HL-60 (cell line): ENCODE measurements around the gene CD4.

Source experiments
- GABPA ChIP-seq: IDR thresholded peaks from 2 replicates; pipeline ENCODE4 v1.6.1; 2012; ENCODE audit warnings: low read depth
- POLR2AphosphoS5 ChIP-seq: IDR thresholded peaks from 2 replicates; pipeline ENCODE4 v1.6.1; 2012; ENCODE audit warnings: low read depth
- TF ChIP-seq, protein P1 (sequence below): IDR thresholded peaks from one replicate; pipeline ENCODE4 v1.5.1; 2011; ENCODE audit warnings: low read length, control low read depth, inconsistent platforms; ENCODE audit not compliant: insufficient read depth
- TF ChIP-seq, protein P2 (sequence below): IDR thresholded peaks from 2 replicates; pipeline ENCODE4 v1.6.1; 2012; ENCODE audit warnings: low read depth; ENCODE audit not compliant: insufficient replicate concordance

DNA sequence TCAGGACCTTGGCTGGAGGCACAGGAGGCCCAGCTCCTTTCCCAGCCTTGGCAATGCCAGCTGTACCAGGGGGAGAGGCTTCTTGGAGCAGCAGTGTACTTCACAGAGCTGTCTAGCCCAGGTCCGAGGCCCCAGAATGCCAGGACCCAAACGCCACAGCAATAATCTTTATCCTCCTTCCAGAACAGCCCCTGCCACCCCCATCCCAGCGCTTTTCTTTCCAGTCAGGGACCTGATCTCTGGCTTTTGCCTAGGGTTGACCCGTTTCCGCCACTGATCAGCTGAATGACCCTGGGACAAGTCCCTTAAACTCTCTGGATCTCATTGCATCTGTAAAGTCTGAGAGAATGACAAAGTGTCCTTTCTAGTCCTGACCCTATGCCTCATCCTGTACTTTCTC is 11.9 kb upstream of the CD4 start:
- TF ChIP-seq, protein P1, sequence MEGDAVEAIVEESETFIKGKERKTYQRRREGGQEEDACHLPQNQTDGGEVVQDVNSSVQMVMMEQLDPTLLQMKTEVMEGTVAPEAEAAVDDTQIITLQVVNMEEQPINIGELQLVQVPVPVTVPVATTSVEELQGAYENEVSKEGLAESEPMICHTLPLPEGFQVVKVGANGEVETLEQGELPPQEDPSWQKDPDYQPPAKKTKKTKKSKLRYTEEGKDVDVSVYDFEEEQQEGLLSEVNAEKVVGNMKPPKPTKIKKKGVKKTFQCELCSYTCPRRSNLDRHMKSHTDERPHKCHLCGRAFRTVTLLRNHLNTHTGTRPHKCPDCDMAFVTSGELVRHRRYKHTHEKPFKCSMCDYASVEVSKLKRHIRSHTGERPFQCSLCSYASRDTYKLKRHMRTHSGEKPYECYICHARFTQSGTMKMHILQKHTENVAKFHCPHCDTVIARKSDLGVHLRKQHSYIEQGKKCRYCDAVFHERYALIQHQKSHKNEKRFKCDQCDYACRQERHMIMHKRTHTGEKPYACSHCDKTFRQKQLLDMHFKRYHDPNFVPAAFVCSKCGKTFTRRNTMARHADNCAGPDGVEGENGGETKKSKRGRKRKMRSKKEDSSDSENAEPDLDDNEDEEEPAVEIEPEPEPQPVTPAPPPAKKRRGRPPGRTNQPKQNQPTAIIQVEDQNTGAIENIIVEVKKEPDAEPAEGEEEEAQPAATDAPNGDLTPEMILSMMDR = no peak
- TF ChIP-seq POLR2AphosphoS5 (no peak), GABPA (no peak)
- TF ChIP-seq, protein P2, sequence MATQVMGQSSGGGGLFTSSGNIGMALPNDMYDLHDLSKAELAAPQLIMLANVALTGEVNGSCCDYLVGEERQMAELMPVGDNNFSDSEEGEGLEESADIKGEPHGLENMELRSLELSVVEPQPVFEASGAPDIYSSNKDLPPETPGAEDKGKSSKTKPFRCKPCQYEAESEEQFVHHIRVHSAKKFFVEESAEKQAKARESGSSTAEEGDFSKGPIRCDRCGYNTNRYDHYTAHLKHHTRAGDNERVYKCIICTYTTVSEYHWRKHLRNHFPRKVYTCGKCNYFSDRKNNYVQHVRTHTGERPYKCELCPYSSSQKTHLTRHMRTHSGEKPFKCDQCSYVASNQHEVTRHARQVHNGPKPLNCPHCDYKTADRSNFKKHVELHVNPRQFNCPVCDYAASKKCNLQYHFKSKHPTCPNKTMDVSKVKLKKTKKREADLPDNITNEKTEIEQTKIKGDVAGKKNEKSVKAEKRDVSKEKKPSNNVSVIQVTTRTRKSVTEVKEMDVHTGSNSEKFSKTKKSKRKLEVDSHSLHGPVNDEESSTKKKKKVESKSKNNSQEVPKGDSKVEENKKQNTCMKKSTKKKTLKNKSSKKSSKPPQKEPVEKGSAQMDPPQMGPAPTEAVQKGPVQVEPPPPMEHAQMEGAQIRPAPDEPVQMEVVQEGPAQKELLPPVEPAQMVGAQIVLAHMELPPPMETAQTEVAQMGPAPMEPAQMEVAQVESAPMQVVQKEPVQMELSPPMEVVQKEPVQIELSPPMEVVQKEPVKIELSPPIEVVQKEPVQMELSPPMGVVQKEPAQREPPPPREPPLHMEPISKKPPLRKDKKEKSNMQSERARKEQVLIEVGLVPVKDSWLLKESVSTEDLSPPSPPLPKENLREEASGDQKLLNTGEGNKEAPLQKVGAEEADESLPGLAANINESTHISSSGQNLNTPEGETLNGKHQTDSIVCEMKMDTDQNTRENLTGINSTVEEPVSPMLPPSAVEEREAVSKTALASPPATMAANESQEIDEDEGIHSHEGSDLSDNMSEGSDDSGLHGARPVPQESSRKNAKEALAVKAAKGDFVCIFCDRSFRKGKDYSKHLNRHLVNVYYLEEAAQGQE = no peak
